Measurements from ENCODE around the gene HOXD4. TPM values are rescaled to one million over a fixed set of nuclear protein-coding genes. Genes with fewer than 3 reads are reported as not detected.
A peak's percentile ranks its signal among the peaks of the same experiment; 100 is the strongest.

The HOXD4 gene
- total and polyA plus RNA-seq, 2 of the 4 experiments (the other 2 are of a cell fraction), result not detected

DNA sequence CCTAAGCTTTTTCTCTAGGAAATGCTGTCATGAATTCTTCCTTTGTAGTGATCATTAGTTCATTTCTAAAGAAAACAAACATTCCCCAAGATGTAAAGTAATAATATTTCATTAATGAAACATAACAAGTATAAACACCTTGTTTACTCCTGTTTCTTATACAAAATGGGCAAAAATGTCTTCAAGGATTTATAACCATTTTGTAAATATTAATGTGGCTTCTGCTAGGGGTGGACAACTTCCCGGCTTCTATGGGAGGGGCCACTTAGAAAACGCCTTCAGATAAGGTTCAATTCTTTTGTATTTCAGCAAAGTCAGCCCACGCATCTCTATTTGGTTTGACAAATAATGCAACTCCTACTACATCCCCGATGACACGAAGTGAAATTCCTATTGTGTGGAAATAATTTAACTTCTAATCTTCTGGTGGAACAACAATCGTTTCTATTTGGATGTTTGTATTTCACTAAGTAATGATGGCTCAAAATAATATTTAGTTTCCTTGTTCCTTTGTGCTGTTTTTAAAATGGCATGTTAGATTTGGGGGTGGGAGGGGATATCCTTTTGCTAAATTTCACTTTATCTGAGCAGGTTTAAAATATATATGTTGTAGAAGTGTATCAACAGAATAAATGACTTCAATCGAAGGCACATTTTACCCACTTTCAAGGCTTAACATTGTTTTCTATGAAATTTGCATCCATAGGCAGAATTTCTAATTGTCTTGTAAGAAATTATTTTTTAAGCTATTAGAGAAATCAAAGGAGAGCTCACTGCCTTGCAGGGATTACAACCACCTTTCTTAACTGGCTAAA, 22.4 kb downstream of the HOXD4 start:
- H2BK20ac ChIP-seq (ENCODE audit: low read depth, low read length), result no peak overlapping the region
- no peak overlapping the region for H2BK5ac ChIP-seq (ENCODE audit: low read depth, low read length, poor library complexity, severe bottlenecking)
- H3K36me3 ChIP-seq (ENCODE audit: control insufficient read depth, insufficient read depth, low read length), result no peaks in the 10 kb centered on the region
- no peak overlapping the region for H3K27ac ChIP-seq (ENCODE audit: insufficient read depth, low read length)
- no peak overlapping the region for H2AK5ac ChIP-seq (ENCODE audit: low read depth, low read length)
- in situ Hi-C loops (cut with MboI; ENCODE audit: low sequenced_read_pairs) (no loop called here), dilution Hi-C loops (cut with HindIII; ENCODE audit: low sequenced_read_pairs, unreplicated experiment) (no loop called here), intact Hi-C loops (cut with micrococcal nuclease) (no loop called here)
- no peak overlapping the region for H4K91ac ChIP-seq (ENCODE audit: insufficient read depth, low read depth, low read length)
- H2AFZ ChIP-seq (replicated peaks; ENCODE audit: low read length, poor library complexity), result no peak overlapping the region
- POLR2A ChIA-PET (ENCODE audit: unreplicated experiment), result no interaction called here
- H2BK120ac ChIP-seq (ENCODE audit: low read depth, low read length), result no peak overlapping the region
- no peak overlapping the region for H3K23ac ChIP-seq (ENCODE audit: low read depth, low read length)
- H3K9ac ChIP-seq (ENCODE audit: low read depth, low read length), result no peak overlapping the region
- H4K8ac ChIP-seq (ENCODE audit: low read depth in 2 of 2, low read length in 2 of 2), result no peak overlapping the region
- H3K27me3 ChIP-seq (ENCODE audit: control insufficient read depth, insufficient read depth, low read length), result peaks cover 82% of the 10 kb centered on the region
- no peak overlapping the region for H4K5ac ChIP-seq (ENCODE audit: low read depth, low read length)
- TF ChIP-seq MAFK (IDR thresholded peaks at IDR 0.05; ENCODE audit: low read depth, low read length), result peak; percentile 17; the same call in 1 of the 2 replicates
- TF ChIP-seq FOS (IDR thresholded peaks at IDR 0.05; ENCODE audit: low read depth, low read length), result no peak
- peaks cover 10% of the 10 kb centered on the region for H3K9me3 ChIP-seq (ENCODE audit: control insufficient read depth, insufficient read depth, low read length)
- no peak overlapping the region for H3K4me2 ChIP-seq (ENCODE audit: low read depth, low read length)
- H3K79me1 ChIP-seq (ENCODE audit: low read depth in 1 of 2, low read length in 2 of 2), result no peaks in the 10 kb centered on the region
- BruUV-seq (replicated peaks), result no TSS peak
- no peak overlapping the region for H2BK15ac ChIP-seq (ENCODE audit: low read depth, low read length)
- no peak overlapping the region for H3K14ac ChIP-seq (replicated peaks; ENCODE audit: low read depth, low read length)
- H3K9me1 ChIP-seq (ENCODE audit: insufficient read depth, low read length), result no peaks in the 10 kb centered on the region
- H3K4me1 ChIP-seq (ENCODE audit: control insufficient read depth, insufficient read depth, low read length), result no peaks in the 10 kb centered on the region
- no peak overlapping the region for H3K56ac ChIP-seq (ENCODE audit: extremely low read depth, insufficient read depth, low read length)
- no peak overlapping the region for H2AK9ac ChIP-seq (replicated peaks; ENCODE audit: low read depth, low read length, poor library complexity)
- no peak for ATAC-seq (ENCODE audit: low read depth)
- no peak overlapping the region for H3K4ac ChIP-seq (ENCODE audit: low read depth, low read length)
- DNase-seq, result no peak
- no peak overlapping the region for H3K4me3 ChIP-seq (ENCODE audit: insufficient read depth, low read depth, low read length)
- WGBS, 2 experiments (ENCODE audit: extremely low coverage in 2 of 2, insufficient read length in 1 of 2), result no CpG with 5 or more reads among the region's 7 CpGs
- CTCF ChIA-PET, result no interaction called here
- H4K20me1 ChIP-seq (ENCODE audit: insufficient read depth, low read length), result no peaks in the 10 kb centered on the region
- H3K18ac ChIP-seq (ENCODE audit: low read depth, low read length), result no peak overlapping the region
